ENCODE data around the gene RBBP7.

Gene RBBP7

GRCh38 chrX:16870095-16870861, at the start of gene RBBP7:
Gene RBBP7, minus strand, starts transcription at chrX:16870362. Its CDS starts 309 bp downstream, at chrX:16870053.
- H3K4me3 ChIP-seq (ENCODE audit: control insufficient read depth, low read depth, low read length): peak within 1 kb of the TSS; percentile 83
- DNase-seq (ENCODE audit: low read depth): peak; percentile 63
- TF ChIP-seq CTCF (IDR thresholded peaks at IDR 0.05; ENCODE audit: control insufficient read depth, insufficient read depth, low read depth, low read length, missing control alignments): no peak

GRCh38 chrX:16918979-16919378, 48.8 kb upstream of the RBBP7 start:
- no peak overlapping the region for H3K4me3 ChIP-seq (ENCODE audit: control insufficient read depth, low read depth, low read length)
- TF ChIP-seq CTCF (IDR thresholded peaks at IDR 0.05; ENCODE audit: control insufficient read depth, insufficient read depth, low read depth, low read length, missing control alignments): no peak
- no peak for DNase-seq (ENCODE audit: low read depth)

- no peak for TF ChIP-seq CTCF (IDR thresholded peaks at IDR 0.05; ENCODE audit: control insufficient read depth, insufficient read depth, low read depth, low read length, missing control alignments)
- DNase-seq (ENCODE audit: low read depth): no peak
- no peak overlapping the region for H3K4me3 ChIP-seq (ENCODE audit: control insufficient read depth, low read depth, low read length)
Observed at GRCh38 chrX:16917120-16917519, 47.0 kb upstream of the RBBP7 start.

- TF ChIP-seq CTCF (IDR thresholded peaks at IDR 0.05; ENCODE audit: control insufficient read depth, insufficient read depth, low read depth, low read length, missing control alignments): no peak
- no peak for DNase-seq (ENCODE audit: low read depth)
- no peak overlapping the region for H3K4me3 ChIP-seq (ENCODE audit: control insufficient read depth, low read depth, low read length)
Observed at GRCh38 chrX:16916561-16916960, 46.4 kb upstream of the RBBP7 start.

GRCh38 chrX:16914058-16914457, 43.9 kb upstream of the RBBP7 start:
- no peak overlapping the region for H3K4me3 ChIP-seq (ENCODE audit: control insufficient read depth, low read depth, low read length)
- TF ChIP-seq CTCF (IDR thresholded peaks at IDR 0.05; ENCODE audit: control insufficient read depth, insufficient read depth, low read depth, low read length, missing control alignments): no peak

GRCh38 chrX:16910376-16910775, 40.2 kb upstream of the RBBP7 start:
- TF ChIP-seq CTCF (IDR thresholded peaks at IDR 0.05; ENCODE audit: control insufficient read depth, insufficient read depth, low read depth, low read length, missing control alignments): no peak
- no peak overlapping the region for H3K4me3 ChIP-seq (ENCODE audit: control insufficient read depth, low read depth, low read length)
- DNase-seq (ENCODE audit: low read depth): no peak

More at GRCh38 chrX:16914058-16914457, 43.9 kb upstream of the RBBP7 start:
- DNase-seq (ENCODE audit: low read depth): no peak
